H1 (cell line): ENCODE results near the gene SGSM1. TPM values are rescaled to one million over a fixed set of nuclear protein-coding genes. Genes with fewer than 3 reads are reported as not detected.

ENCODE experiments used
- CTCF ChIA-PET: fragments of 300-600 bp; sonication (Branson Sonifier 250); formaldehyde crosslinking; loops from one replicate; lab custom pipeline; 2021; ENCODE audit not compliant: partially characterized antibody; lab: Charles Lee
- POLR2A ChIA-PET: fragments of 300-600 bp; sonication (Branson Sonifier 250); formaldehyde crosslinking; loops from one replicate; lab custom pipeline; 2021; ENCODE audit warnings: inconsistent platforms; ENCODE audit not compliant: partially characterized antibody; lab: Charles Lee
- DNase-seq, 2 experiments: peaks; one replicate each; pipeline versions ENCODE4 v3.0.0 to v3.0.0-alpha.2; 2010 to 2022; ENCODE audit warnings: low spot score in 2 of 2, low read depth in 1 of 2, mixed read lengths in 1 of 2
- FAIRE-seq: peaks from 2 replicates; lab custom pipeline; 2011; peaks lifted over from hg19 to GRCh38; lab: Jason Lieb, UNC
- H2AFZ ChIP-seq: 2 replicates; pipeline ENCODE4 v1.8.1; 2012; ENCODE audit warnings: low read length, inconsistent platforms
- H2AK5ac ChIP-seq: 2 replicates; pipeline ENCODE4 v1.6.1; 2013; ENCODE audit warnings: low read depth, low read length
- H2BK120ac ChIP-seq: replicated peaks from 2 replicates; pipeline ENCODE3; 2013; ENCODE audit warnings: low read depth, low read length, inconsistent platforms
- H2BK12ac ChIP-seq: 2 replicates; pipeline ENCODE4 v1.6.1; 2013; ENCODE audit warnings: low read depth, low read length
- H2BK15ac ChIP-seq: 2 replicates; pipeline ENCODE4 v1.6.1; 2013; ENCODE audit warnings: low read length
- H2BK20ac ChIP-seq: 2 replicates; pipeline ENCODE4 v1.6.1; 2013; ENCODE audit warnings: low read length
- H2BK5ac ChIP-seq: 2 replicates; pipeline ENCODE4 v1.6.1; 2013; ENCODE audit warnings: low read depth, low read length
- H3K14ac ChIP-seq: 2 replicates; pipeline ENCODE4 v1.6.1; 2013; ENCODE audit warnings: inconsistent platforms; ENCODE audit not compliant: insufficient read length
- H3K18ac ChIP-seq: 2 replicates; pipeline ENCODE4 v1.6.1; 2013; ENCODE audit warnings: low read length; ENCODE audit errors: extremely low read depth
- H3K23ac ChIP-seq: 2 replicates; pipeline ENCODE4 v1.6.1; 2013; ENCODE audit warnings: inconsistent platforms; ENCODE audit not compliant: insufficient read length
- H3K23me2 ChIP-seq: 2 replicates; pipeline ENCODE4 v1.6.1; 2013; ENCODE audit warnings: low read depth, low read length
- H3K27ac ChIP-seq: 2 replicates; pipeline ENCODE4 v1.6.1; 2011; ENCODE audit warnings: low read depth, low read length, inconsistent platforms
- H3K27me3 ChIP-seq, 4 experiments: replicated peaks in 1 of 4; 1 replicate in 1 of 4; 2 replicates in 3 of 4; pipeline versions ENCODE4 v1.6.1 to v1.8.1; 2011 to 2013; ENCODE audit warnings: low read length in 3 of 4, mild to moderate bottlenecking in 3 of 4, inconsistent platforms in 2 of 4, mixed read lengths in 2 of 4, moderate library complexity in 1 of 4; ENCODE audit not compliant: control insufficient read depth in 3 of 4, insufficient read depth in 3 of 4; ENCODE audit errors: extremely low read depth in 1 of 4
- H3K36me3 ChIP-seq, 4 experiments: 2 replicates each; pipeline versions ENCODE4 v1.6.1 to v1.8.1; 2011 to 2013; ENCODE audit warnings: mild to moderate bottlenecking in 4 of 4, low read length in 3 of 4, moderate library complexity in 2 of 4, control low read depth in 1 of 4, inconsistent platforms in 1 of 4; ENCODE audit not compliant: insufficient read depth in 4 of 4, control insufficient read depth in 2 of 4
- H3K4ac ChIP-seq: replicated peaks from 2 replicates; pipeline ENCODE3; 2013; ENCODE audit warnings: low read length, low read depth, mixed read lengths, inconsistent platforms; ENCODE audit not compliant: insufficient read length
- H3K4me1 ChIP-seq, 4 experiments: replicated peaks in 1 of 4; 1 replicate in 1 of 4; 2 replicates in 3 of 4; pipeline versions ENCODE4 v1.6.1 to v1.8.1; 2011 to 2013; ENCODE audit warnings: low read length in 3 of 4, inconsistent platforms in 2 of 4, mixed read lengths in 1 of 4; ENCODE audit not compliant: insufficient read depth in 4 of 4, control insufficient read depth in 3 of 4
- H3K4me2 ChIP-seq, 2 experiments: 2 replicates each; pipeline versions ENCODE4 v1.6.1 to v1.8.1; 2011 to 2013; ENCODE audit warnings: low read depth in 2 of 2, low read length in 2 of 2, control low read depth in 1 of 2, inconsistent platforms in 1 of 2, mild to moderate bottlenecking in 1 of 2; ENCODE audit not compliant: insufficient read depth in 1 of 2
- H3K4me3 ChIP-seq, 4 experiments: fragments of 200-600, 300-600 bp in 1 of 4; sonication (generic), shearing (Covaris generic), sonication (Bioruptor Twin) in 1 of 4; 2 replicates each; pipeline versions ENCODE4 v1.5.1 to v1.8.1; 2011 to 2016; ENCODE audit warnings: low read length in 4 of 4, low read depth in 3 of 4, control low read depth in 2 of 4, inconsistent platforms in 2 of 4, mild to moderate bottlenecking in 2 of 4, mixed read lengths in 1 of 4, moderate library complexity in 1 of 4; ENCODE audit not compliant: insufficient read depth in 2 of 4; ENCODE audit errors: extremely low read depth in 1 of 4
- H3K56ac ChIP-seq: replicated peaks from 2 replicates; pipeline ENCODE3; 2013; ENCODE audit warnings: low read depth, mild to moderate bottlenecking, mixed read lengths, low read length, inconsistent platforms; ENCODE audit not compliant: insufficient read length
- H3K79me1 ChIP-seq: 2 replicates; pipeline ENCODE4 v1.6.1; 2013; ENCODE audit warnings: low read depth, low read length, control low read depth
- H3K79me2 ChIP-seq, 2 experiments: 2 replicates each; pipeline versions ENCODE4 v1.6.1 to v1.8.1; 2012 to 2013; ENCODE audit warnings: low read length in 2 of 2, mild to moderate bottlenecking in 2 of 2, inconsistent platforms in 1 of 2; ENCODE audit not compliant: insufficient read depth in 2 of 2, control insufficient read depth in 1 of 2
- H3K9ac ChIP-seq, 4 experiments: replicated peaks in 1 of 4; 1 replicate in 1 of 4; 2 replicates in 3 of 4; pipeline versions ENCODE4 v1.6.1 to v1.8.1; 2011 to 2013; ENCODE audit warnings: low read depth in 3 of 4, low read length in 3 of 4, control low read depth in 2 of 4, mild to moderate bottlenecking in 2 of 4, moderate library complexity in 2 of 4, inconsistent platforms in 1 of 4; ENCODE audit errors: extremely low read depth in 1 of 4
- H3K9me3 ChIP-seq, 2 experiments: 2 replicates each; pipeline versions ENCODE4 v1.6.1 to v1.8.1; 2012 to 2013; ENCODE audit warnings: mild to moderate bottlenecking in 2 of 2, moderate library complexity in 2 of 2, control low read depth in 1 of 2, inconsistent platforms in 1 of 2, low read depth in 1 of 2, low read length in 1 of 2, mixed read lengths in 1 of 2; ENCODE audit not compliant: insufficient read depth in 2 of 2
- H4K20me1 ChIP-seq, 2 experiments: replicated peaks in 1 of 2; 2 replicates each; pipeline versions ENCODE3 to v1.8.1; 2011 to 2013; ENCODE audit warnings: inconsistent platforms in 2 of 2, low read length in 2 of 2, mild to moderate bottlenecking in 1 of 2; ENCODE audit not compliant: insufficient read depth in 2 of 2, control insufficient read depth in 1 of 2
- H4K5ac ChIP-seq: 2 replicates; pipeline ENCODE4 v1.6.1; 2013; ENCODE audit warnings: low read length, low read depth, mixed read lengths, inconsistent platforms; ENCODE audit not compliant: insufficient read length
- H4K8ac ChIP-seq: 2 replicates; pipeline ENCODE4 v1.8.0; 2013; ENCODE audit warnings: mild to moderate bottlenecking, moderate library complexity, low read length, inconsistent platforms; ENCODE audit not compliant: insufficient read depth; ENCODE audit errors: extremely low read depth
- H4K91ac ChIP-seq: replicated peaks from 2 replicates; pipeline ENCODE3; 2013; ENCODE audit warnings: low read length, mixed read lengths, inconsistent platforms; ENCODE audit not compliant: insufficient read length
- ATF2 ChIP-seq: IDR thresholded peaks from 2 replicates; pipeline ENCODE4 v1.6.1; 2012; ENCODE audit warnings: low read length, inconsistent platforms
- CBX5 ChIP-seq: fragments of 300-800, 300-1000 bp; sonication (generic); IDR thresholded peaks from 2 replicates; pipeline ENCODE4 v1.7.1; 2016; ENCODE audit warnings: antibody characterized with exemption, low read length, low read depth
- CHD1 ChIP-seq: IDR thresholded peaks from 2 replicates; pipeline ENCODE4 v1.6.1; 2012; ENCODE audit warnings: low read depth, low read length, improper control_type of control experiment
- E2F6 ChIP-seq: IDR thresholded peaks from 2 replicates; pipeline ENCODE4 v1.6.1; 2012; ENCODE audit warnings: inconsistent platforms
- JUN ChIP-seq: IDR thresholded peaks from 2 replicates; pipeline ENCODE4 v1.6.1; 2011; ENCODE audit warnings: low read depth, mild to moderate bottlenecking, improper control_type of control experiment, low read length
- KDM4A ChIP-seq: IDR thresholded peaks from one replicate; pipeline ENCODE4 v1.7.1; 2012; ENCODE audit warnings: low read depth, mild to moderate bottlenecking, moderate library complexity, low read length, inconsistent platforms; ENCODE audit not compliant: severe bottlenecking
- SIRT6 ChIP-seq: IDR thresholded peaks from one replicate; pipeline ENCODE4 v1.7.1; 2012; ENCODE audit warnings: low read length, inconsistent platforms
- SP1 ChIP-seq: IDR thresholded peaks from 2 replicates; pipeline ENCODE4 v1.6.1; 2011; ENCODE audit warnings: low read depth, low read length
- SP2 ChIP-seq: IDR thresholded peaks from 2 replicates; pipeline ENCODE4 v1.6.1; 2012; ENCODE audit warnings: mild to moderate bottlenecking, low read length, inconsistent platforms
- TAF1 ChIP-seq: IDR thresholded peaks from 2 replicates; pipeline ENCODE4 v1.6.1; 2011; ENCODE audit warnings: mild to moderate bottlenecking, low read depth, low read length
- WGBS, 2 experiments: shearing (Covaris generic) in 1 of 2; methylation state at CpG; one replicate each; pipeline versions ENCODE4 v1.1.6 to v1.1.7; 2013 to 2015; ENCODE audit warnings: low lambda C conversion rate in 2 of 2, mixed read lengths in 2 of 2, inconsistent platforms in 1 of 2, low coverage in 1 of 2, missing lambda C conversion rate in 1 of 2; ENCODE audit not compliant: insufficient replicate concordance in 2 of 2, insufficient coverage in 1 of 2, insufficient read length in 1 of 2; ENCODE audit errors: extremely low coverage in 1 of 2, missing lambda C conversion rate in 1 of 2; 5-methylcytosine and 5-hydroxymethylcytosine counted together
- polyA plus RNA-seq, 7 experiments: library from polyadenylated mRNA; depleted of rRNA in 3 of 7; stranded (reverse) in 5 of 7; unstranded in 2 of 7; fragments of >200 nt in 5 of 7; fragments of 200-250 nt in 2 of 7; gene quantifications; 1 replicate in 5 of 7; 2 replicates in 1 of 7; 4 replicates in 1 of 7; pipeline versions ENCODE4 v1.2.1 to v1.2.3, GENCODE V29; 2011 to 2013; ENCODE audit warnings: missing spikeins in 2 of 7, mixed read lengths in 2 of 7
- total RNA-seq: library from RNA; stranded (reverse); fragmentation: NEBNext Ultra II Directional; extraction: Animal tissue kit (Norgen Biotek cat#: 25700); gene quantifications from 2 replicates; pipeline ENCODE4 v1.2.1, GENCODE V29; 2021

SGSM1 gene
- total and polyA plus RNA-seq, 2 of the 8 experiments (the other 6 are each of a cell fraction or from before 2014, with no cell fraction given) = 2.8 to 5.2 TPM

DNA sequence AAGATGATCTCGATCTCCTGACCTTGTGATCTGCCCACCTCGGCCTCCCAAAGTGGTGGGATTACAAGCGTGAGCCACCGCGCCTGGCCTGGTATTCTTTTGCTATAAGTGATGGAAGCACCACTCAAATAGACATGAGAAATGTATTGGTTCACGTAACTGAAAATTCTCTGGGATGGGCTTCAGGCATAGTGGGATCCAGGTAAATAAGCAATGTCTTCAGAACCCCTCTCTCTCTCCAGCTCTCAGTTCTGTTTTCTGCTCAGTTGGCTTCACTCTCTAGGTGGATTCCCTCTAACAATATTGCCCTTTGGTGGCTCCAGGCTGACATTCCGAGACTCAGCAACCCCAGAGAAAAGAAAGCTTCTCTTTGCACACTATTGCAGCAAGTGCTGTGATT is 141.4 kb downstream of the SGSM1 start:
- Histone ChIP-seq H2BK20ac (peak overlapping the region; percentile 87; the same call in 1 of the 2 replicates), H3K27ac (no peak overlapping the region), H3K4me1 (peaks cover 0 to 12% (median 5%) of the 10 kb centered on the region in 4 experiments; a peak in 5 of 7 replicates), H4K8ac (no peak overlapping the region), H3K9me3 (no peaks in the 10 kb centered on the region), H3K4ac (no peak overlapping the region), H4K5ac (no peak overlapping the region), H2AFZ (peak overlapping the region; percentile 78), H4K20me1 (no peaks in the 10 kb centered on the region), H3K27me3 (no peaks in the 10 kb centered on the region), H3K56ac (no peak overlapping the region), H3K14ac (no peak overlapping the region), H2BK12ac (peak overlapping the region; percentile 72), H4K91ac (no peak overlapping the region), H3K79me1 (no peaks in the 10 kb centered on the region), H3K9ac (no peak overlapping the region; a peak in 1 of 7 replicates), H3K79me2 (no peaks in the 10 kb centered on the region), H3K18ac (peak overlapping the region; percentile 15; the same call in 1 of the 2 replicates), H3K4me2 (no peak overlapping the region), H3K23me2 (no peaks in the 10 kb centered on the region; the same call in 1 of the 2 replicates), H3K23ac (no peak overlapping the region), H2BK15ac (peak overlapping the region; percentile 66; the same call in 1 of the 2 replicates), H2BK5ac (0 out of 2 replicates have a peak overlapping the region, but pooled peaks have one; percentile 53), H3K36me3 (no peaks in the 10 kb centered on the region), H3K4me3 (no peak overlapping the region), H2AK5ac (no peak overlapping the region), H2BK120ac (no peak overlapping the region)
- TF ChIP-seq E2F6 (no peak), SP1 (no peak), ATF2 (no peak), SP2 (no peak), TAF1 (no peak), CHD1 (no peak), JUN (no peak), KDM4A (no peak), CBX5 (no peak), SIRT6 (no peak)
- POLR2A ChIA-PET = interaction anchor here (0.9 to 1.5 kb wide), 4 partner anchors 8 to 101 kb away, joined by 3 to 4 read pairs (median 4); no protein-coding TSS in a partner anchor
- FAIRE-seq (no peak), DNase-seq (no peak)
- 94% methylated on average over 7 of the region's 7 CpGs; no CpG with 5 or more reads in 1 of the 2 experiments for WGBS, 2 experiments
- CTCF ChIA-PET = interaction anchor here (0.9 to 15.1 kb wide), 6 partner anchors 9 to 105 kb away, joined by 3 to 221 read pairs (median 40); no protein-coding TSS in a partner anchor
